ENCODE data around the gene PRRX2.

- TF ChIP-seq CTCF (IDR thresholded peaks at IDR 0.05; ENCODE audit: poor library complexity) (no peak), EZH2 (IDR thresholded peaks at IDR 0.05; ENCODE audit: borderline replicate concordance) (no peak), EZH2phosphoT487 (IDR thresholded peaks at IDR 0.05; ENCODE audit: low read depth, severe bottlenecking, unreplicated experiment) (no peak)
Measured at GRCh38 chr9:129697656-129698253, 32.3 kb downstream of the PRRX2 start.
